IPS-NIHi11 (cell line): ENCODE data around the gene OPRL1.

Experiments used
- DNase-seq: peaks from one replicate; pipeline ENCODE4 v3.0.0; 2012; ENCODE audit warnings: mixed read lengths, low spot score

The OPRL1 gene

GRCh38 chr20:64042054-64042781, 37.7 kb upstream of the OPRL1 start:
- DNase-seq: no peak

- no peak for DNase-seq
These were observed 36.1 kb upstream of the OPRL1 start for GRCh38 chr20:64043768-64044167.

GRCh38 chr20:64044484-64045247, 35.2 kb upstream of the OPRL1 start:
- no peak for DNase-seq

- no peak for DNase-seq
These were observed 34.4 kb upstream of the OPRL1 start for GRCh38 chr20:64045346-64046011.

GRCh38 chr20:64047046-64047389, 32.9 kb upstream of the OPRL1 start:
- DNase-seq: no peak

- DNase-seq: no peak
These were observed 31.9 kb upstream of the OPRL1 start for GRCh38 chr20:64047968-64048401.

- DNase-seq: peak; percentile 55
These were observed 31.4 kb upstream of the OPRL1 start for GRCh38 chr20:64048402-64049044.

GRCh38 chr20:64049060-64049877, 30.6 kb upstream of the OPRL1 start, which contains the start of gene SOX18:
TSS of gene SOX18 (minus strand) at chr20:64049639. CDS start at chr20:64049516, 123 bp downstream.
- DNase-seq: peak; percentile 74

- DNase-seq: no peak
These were observed 30.0 kb upstream of the OPRL1 start for GRCh38 chr20:64049878-64050260.

- DNase-seq: no peak
These were observed 29.4 kb upstream of the OPRL1 start for GRCh38 chr20:64050261-64051032.

- DNase-seq: no peak
These were observed 28.8 kb upstream of the OPRL1 start for GRCh38 chr20:64051033-64051452.

- no peak for DNase-seq
These were observed 28.1 kb upstream of the OPRL1 start for GRCh38 chr20:64051561-64052325.

- no peak for DNase-seq
These were observed 27.6 kb upstream of the OPRL1 start for GRCh38 chr20:64052326-64052722.

- no peak for DNase-seq
These were observed 26.7 kb upstream of the OPRL1 start for GRCh38 chr20:64052987-64053840.

GRCh38 chr20:64053841-64054661, 25.8 kb upstream of the OPRL1 start:
- peak; percentile 73 for DNase-seq

GRCh38 chr20:64055396-64055892, 24.4 kb upstream of the OPRL1 start:
- DNase-seq: no peak

- no peak for DNase-seq
These were observed 23.8 kb upstream of the OPRL1 start for GRCh38 chr20:64055893-64056638.
